Measurements from ENCODE around the gene RNF167. TPM values are rescaled to one million over a fixed set of nuclear protein-coding genes. Genes with fewer than 3 reads are reported as not detected.

Gene RNF167
- total and polyA plus RNA-seq, 2 of the 13 experiments (the other 11 are each of a cell fraction or from before 2014, with no cell fraction given), result 44.1 to 45.4 TPM

- TF ChIP-seq KIAA2018 (CRISPR knock-in tag; IDR thresholded peaks at IDR 0.05; ENCODE audit: borderline replicate concordance) (no peak), NFYB (CRISPR knock-in tag; IDR thresholded peaks at IDR 0.05) (no peak; the same call in 1 of the 2 replicates), CAMTA2 (CRISPR knock-in tag; IDR thresholded peaks at IDR 0.05; ENCODE audit: borderline replicate concordance) (no peak), ZBTB40 (IDR thresholded peaks at IDR 0.05) (no peak), ZBTB40 (CRISPR knock-in tag; IDR thresholded peaks at IDR 0.05) (peak; percentile 71), ZBTB25 (CRISPR knock-in tag; IDR thresholded peaks at IDR 0.05) (no peak; the same call in 1 of the 2 replicates), ZNF256 (CRISPR knock-in tag; conservative IDR thresholded peaks at IDR 0.05) (no peak), LBX2 (CRISPR knock-in tag; IDR thresholded peaks at IDR 0.05; ENCODE audit: borderline replicate concordance) (no peak)
Measured at GRCh38 chr17:4967539-4968485, 27.7 kb downstream of the RNF167 start, which contains the start of gene SPAG7 (continued).

Data from HepG2 (cell line).